HepG2 (cell line): ENCODE measurements around the gene INTS3. TPM values are rescaled to one million over a fixed set of nuclear protein-coding genes. Genes with fewer than 3 reads are reported as not detected.
A peak's percentile ranks its signal among the peaks of the same experiment; 100 is the strongest.

Experiments used
- ATAC-seq: fragments of 200-7000 bp; cut with Tn5 transposase; 3 replicates; pipeline ENCODE4 v1.9.1; 2020; ENCODE audit warnings: mild to moderate bottlenecking, moderate library complexity
- BruUV-seq: library from RNA; stranded (reverse); fragments of 400-500 nt; replicated peaks from 2 replicates; lab custom pipeline; 2021; lab: Mats Ljungman, UMichigan
- CTCF ChIA-PET: fragments of 300-600 bp; formaldehyde crosslinking; extraction: SDS; loops from one replicate; lab custom pipeline; 2021; ENCODE audit warnings: low total read pairs, inconsistent platforms, low intra/inter-chr PET ratio; lab: Yijun Ruan, JAX
- POLR2A ChIA-PET: fragments of 350-600 bp; sonication (Branson Sonifier 250); formaldehyde crosslinking; loops from one replicate; lab custom pipeline; 2020; ENCODE audit warnings: antibody characterized with exemption, inconsistent platforms; lab: Yijun Ruan, JAX
- DNase-seq: peaks from one replicate; pipeline ENCODE4 v3.0.0-alpha.2; 2015; ENCODE audit warnings: low spot score
- FAIRE-seq: peaks from 3 replicates; lab custom pipeline; 2011; peaks lifted over from hg19 to GRCh38; lab: Jason Lieb, UNC
- H2AFZ ChIP-seq: one replicate; pipeline ENCODE4 v1.6.1; 2011; ENCODE audit warnings: low read length, inconsistent platforms
- H3K27ac ChIP-seq: fragments of 300-600 bp; 3 replicates; pipeline ENCODE4 v1.8.0; 2011; ENCODE audit warnings: mixed run types, mild to moderate bottlenecking, mixed read lengths, low read length, inconsistent platforms; ENCODE audit not compliant: insufficient read depth; ENCODE audit errors: extremely low read length
- H3K27me3 ChIP-seq, 2 experiments: fragments of 200-600 bp in 1 of 2; 2 replicates in 1 of 2; 3 replicates in 1 of 2; pipeline versions ENCODE4 v1.6.0 to v1.8.0; 2011; ENCODE audit warnings: low read length in 2 of 2, mild to moderate bottlenecking in 2 of 2, moderate library complexity in 2 of 2, inconsistent platforms in 1 of 2; ENCODE audit not compliant: insufficient read depth in 2 of 2, control insufficient read depth in 1 of 2
- H3K36me3 ChIP-seq, 2 experiments: fragments of 200-600 bp in 1 of 2; replicated peaks in 1 of 2; 2 replicates in 1 of 2; 3 replicates in 1 of 2; pipeline versions ENCODE4 v1.5.1 to v1.8.0; 2011; ENCODE audit warnings: low read length in 2 of 2, inconsistent platforms in 1 of 2; ENCODE audit not compliant: insufficient read depth in 2 of 2, control insufficient read depth in 1 of 2
- H3K4me1 ChIP-seq: 2 replicates; pipeline ENCODE4 v1.5.1; 2012; ENCODE audit warnings: low read length, inconsistent platforms; ENCODE audit not compliant: insufficient read depth
- H3K4me2 ChIP-seq: 2 replicates; pipeline ENCODE4 v1.6.0; 2011; ENCODE audit warnings: low read depth, low read length, inconsistent platforms
- H3K4me3 ChIP-seq, 3 experiments: fragments of 200-600 bp in 1 of 3; sonication (generic), shearing (Covaris generic) in 1 of 3; replicated peaks in 1 of 3; 2 replicates each; pipeline ENCODE4 v1.5.1; 2011 to 2016; ENCODE audit warnings: low read length in 3 of 3, inconsistent platforms in 2 of 3, low read depth in 2 of 3, mild to moderate bottlenecking in 2 of 3, control low read depth in 1 of 3, mixed read lengths in 1 of 3; ENCODE audit not compliant: insufficient read depth in 1 of 3
- H3K79me2 ChIP-seq: one replicate; pipeline ENCODE4 v1.6.1; 2011; ENCODE audit warnings: low read length, inconsistent platforms; ENCODE audit not compliant: insufficient read depth
- H3K9ac ChIP-seq: 2 replicates; pipeline ENCODE4 v1.6.0; 2011; ENCODE audit warnings: mild to moderate bottlenecking, low read depth, low read length, inconsistent platforms; ENCODE audit not compliant: insufficient read depth
- H3K9me3 ChIP-seq: 2 replicates; pipeline ENCODE4 v1.5.1; 2012; ENCODE audit warnings: mild to moderate bottlenecking, low read length
- H4K20me1 ChIP-seq: 2 replicates; pipeline ENCODE4 v1.6.0; 2011; ENCODE audit warnings: inconsistent platforms, mild to moderate bottlenecking, low read length, moderate library complexity; ENCODE audit not compliant: insufficient read depth
- ARNT ChIP-seq: fragments of 450-650 bp; IDR thresholded peaks from 2 replicates; pipeline ENCODE4 v1.6.1; 2017
- CAMTA2 ChIP-seq: sonication (generic); formaldehyde crosslinking; IDR thresholded peaks from 2 replicates; pipeline ENCODE4 v1.4.0; 2020; ENCODE audit warnings: mild to moderate bottlenecking, missing genetic modification reagents, borderline replicate concordance
- ETV6 ChIP-seq: sonication (generic); formaldehyde crosslinking; conservative IDR thresholded peaks from 2 replicates; pipeline ENCODE4 v1.4.0; 2020; ENCODE audit warnings: missing genetic modification reagents
- MAFG ChIP-seq: sonication (generic); formaldehyde crosslinking; IDR thresholded peaks from 2 replicates; pipeline ENCODE4 v1.5.1; 2020; ENCODE audit warnings: mild to moderate bottlenecking, missing genetic modification reagents
- NFIB ChIP-seq: sonication (generic); formaldehyde crosslinking; IDR thresholded peaks from 2 replicates; pipeline ENCODE4 v1.9.0; 2021; ENCODE audit warnings: missing genetic modification reagents, mild to moderate bottlenecking, borderline replicate concordance
- PCBP1 ChIP-seq: fragments of 200-400 bp; formaldehyde crosslinking; IDR thresholded peaks from 2 replicates; pipeline ENCODE4 v1.6.1; 2017; ENCODE audit warnings: mild to moderate bottlenecking, low read depth, low read length, borderline replicate concordance
- SMAD1 ChIP-seq: sonication (generic); formaldehyde crosslinking; IDR thresholded peaks from 2 replicates; pipeline ENCODE4 v1.4.0; 2020; ENCODE audit warnings: missing genetic modification reagents, low read depth, mild to moderate bottlenecking, borderline replicate concordance
- SOX6 ChIP-seq, 2 experiments: fragments of 450-650 bp in 1 of 2; sonication (generic) in 1 of 2; formaldehyde crosslinking in 1 of 2; IDR thresholded peaks; 2 replicates each; pipeline versions ENCODE4 v1.4.0 to v1.6.1; 2017 to 2020; ENCODE audit warnings: antibody characterized with exemption in 1 of 2, mild to moderate bottlenecking in 1 of 2, missing genetic modification reagents in 1 of 2
- SPEN ChIP-seq: sonication (generic); formaldehyde crosslinking; IDR thresholded peaks from 2 replicates; pipeline ENCODE4 v1.5.1; 2020; ENCODE audit warnings: low read depth, mild to moderate bottlenecking, missing genetic modification reagents
- WIZ ChIP-seq: sonication (generic); formaldehyde crosslinking; IDR thresholded peaks from 2 replicates; pipeline ENCODE4 v1.5.1; 2020; ENCODE audit warnings: mild to moderate bottlenecking, missing genetic modification reagents
- ZNF263 ChIP-seq: sonication (generic); formaldehyde crosslinking; IDR thresholded peaks from 2 replicates; pipeline ENCODE4 v1.4.0; 2020; ENCODE audit warnings: missing genetic modification reagents
- ZNF3 ChIP-seq: IDR thresholded peaks from 2 replicates; pipeline ENCODE4 v1.7.0; 2017; ENCODE audit warnings: inconsistent platforms
- ZNF331 ChIP-seq: sonication (generic); formaldehyde crosslinking; IDR thresholded peaks from 2 replicates; pipeline ENCODE4 v1.4.0; 2020; ENCODE audit warnings: missing genetic modification reagents
- ZNF350 ChIP-seq: sonication (generic); formaldehyde crosslinking; IDR thresholded peaks from 2 replicates; pipeline ENCODE4 v1.4.0; 2020; ENCODE audit warnings: mild to moderate bottlenecking, low read depth, missing genetic modification reagents, borderline replicate concordance
- ZNF839 ChIP-seq: sonication (generic); formaldehyde crosslinking; IDR thresholded peaks from 2 replicates; pipeline ENCODE4 v1.4.0; 2020; ENCODE audit warnings: missing genetic modification reagents, mild to moderate bottlenecking, borderline replicate concordance
- ZSCAN31 ChIP-seq: sonication (generic); formaldehyde crosslinking; IDR thresholded peaks from 2 replicates; pipeline ENCODE4 v1.5.0; 2020; ENCODE audit warnings: low read depth, mild to moderate bottlenecking, missing genetic modification reagents
- WGBS: methylation state at CpG from one replicate; pipeline ENCODE4 v1.1.6; 2017; ENCODE audit warnings: low lambda C conversion rate; 5-methylcytosine and 5-hydroxymethylcytosine counted together
- in situ Hi-C: cut with HindIII; loops from 2 replicates; pipeline ENCODE4 v1.10.0; 2017; ENCODE audit warnings: low pct_unique_long_range_greater_than_20kb; ENCODE audit not compliant: extremely low pct_ligation_motif_present
- intact Hi-C: fragments of 100-400 bp; cut with micrococcal nuclease; formaldehyde crosslinking; loops from one replicate; pipeline ENCODE4 v1.10.0; 2022; ENCODE audit not compliant: unreplicated experiment
- polyA plus RNA-seq, 8 experiments: library from polyadenylated mRNA; depleted of rRNA in 3 of 8; stranded (reverse) in 7 of 8; unstranded in 1 of 8; fragments of >200 nt; fragmentation: Illumina TruSeq in 4 of 8; extraction: Trizol in 4 of 8; gene quantifications; 2 replicates each; pipeline versions ENCODE4 v1.2.1 to v1.2.3, GENCODE V29; 2011 to 2016; ENCODE audit warnings: low read depth in 4 of 8, missing spikeins in 1 of 8, mixed read lengths in 1 of 8; ENCODE audit not compliant: insufficient read depth in 1 of 8
- total RNA-seq, 5 experiments: library from RNA; depleted of rRNA; stranded (reverse); fragments of >200 nt; fragmentation: Illumina TruSeq; extraction: Trizol; gene quantifications; 2 replicates each; pipeline ENCODE4 v1.2.3, GENCODE V29; 2016; ENCODE audit warnings: low read depth in 1 of 5
- TF ChIP-seq, protein P1 (sequence below): sonication (generic); formaldehyde crosslinking; IDR thresholded peaks from 2 replicates; pipeline ENCODE4 v1.4.0; 2020; ENCODE audit warnings: low read depth, mild to moderate bottlenecking, missing genetic modification reagents
- TF ChIP-seq, protein P2 (sequence below): sonication (generic); formaldehyde crosslinking; IDR thresholded peaks from 2 replicates; pipeline ENCODE4 v1.5.0; 2020; ENCODE audit warnings: missing genetic modification reagents, mild to moderate bottlenecking, borderline replicate concordance
- TF ChIP-seq, protein P3 (sequence below): sonication (generic); formaldehyde crosslinking; conservative IDR thresholded peaks from 2 replicates; pipeline ENCODE4 v1.4.0; 2020; ENCODE audit warnings: missing genetic modification reagents

The INTS3 gene
- total and polyA plus RNA-seq, 2 of the 13 experiments (the other 11 are each of a cell fraction or from before 2014, with no cell fraction given) = 17.2 to 27.2 TPM

DNA sequence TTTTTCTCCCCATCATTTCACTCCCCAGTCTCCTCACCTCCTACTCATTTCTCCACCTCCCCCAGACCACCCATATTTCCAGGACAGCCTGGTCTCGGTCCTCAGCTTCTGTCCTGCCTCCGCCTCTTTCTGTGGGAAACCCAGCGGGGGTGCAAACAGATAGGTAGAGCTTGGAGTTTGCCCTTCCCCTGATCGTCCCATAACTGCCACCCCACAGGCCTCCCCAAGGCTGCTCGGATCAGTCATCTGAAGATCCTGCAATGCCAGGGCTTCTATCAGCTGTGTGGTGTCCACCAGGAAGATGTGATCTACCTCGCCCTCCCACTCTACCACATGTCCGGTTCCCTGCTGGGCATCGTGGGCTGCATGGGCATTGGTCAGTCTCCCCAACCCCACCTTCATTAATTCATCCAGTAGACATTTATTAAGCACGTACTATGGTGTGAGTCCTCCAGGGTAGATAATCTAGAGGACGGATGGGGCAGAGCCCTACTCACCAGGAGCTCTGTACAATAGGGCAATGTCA lies 49.1 kb downstream of the INTS3 start:
- no peaks in the 10 kb centered on the region for H3K79me2 ChIP-seq
- no peaks in the 10 kb centered on the region for H3K9me3 ChIP-seq
- WGBS = 82% methylated on average over 10 of the region's 10 CpGs
- BruUV-seq = no TSS peak
- H3K4me2 ChIP-seq = peak overlapping the region; percentile 92
- POLR2A ChIA-PET = interaction anchor here (1.1 to 2.4 kb wide), 2 partner anchors 214 to 273 kb away, joined by 3 to 14 read pairs; partner anchors contain the start of gene RPS27
- intact Hi-C loops (no loop called here), in situ Hi-C loops (loop anchor here (10.0 kb wide), 1 partner anchor 262 kb away; no protein-coding TSS in a partner anchor)
- H3K27ac ChIP-seq = no peak overlapping the region
- no peak overlapping the region for H3K9ac ChIP-seq
- H3K4me3 ChIP-seq = no peak overlapping the region
- H3K27me3 ChIP-seq = no peaks in the 10 kb centered on the region
- DNase-seq (no peak), ATAC-seq (no peak), FAIRE-seq (no peak)
- H3K4me1 ChIP-seq = peaks cover 58% of the 10 kb centered on the region
- CTCF ChIA-PET = no interaction called here
- peaks cover 5 to 16% of the 10 kb centered on the region in 2 experiments; a peak in 2 of 5 replicates for H3K36me3 ChIP-seq
- no peak overlapping the region for H2AFZ ChIP-seq
- H4K20me1 ChIP-seq = no peaks in the 10 kb centered on the region
- TF ChIP-seq, protein P1, sequence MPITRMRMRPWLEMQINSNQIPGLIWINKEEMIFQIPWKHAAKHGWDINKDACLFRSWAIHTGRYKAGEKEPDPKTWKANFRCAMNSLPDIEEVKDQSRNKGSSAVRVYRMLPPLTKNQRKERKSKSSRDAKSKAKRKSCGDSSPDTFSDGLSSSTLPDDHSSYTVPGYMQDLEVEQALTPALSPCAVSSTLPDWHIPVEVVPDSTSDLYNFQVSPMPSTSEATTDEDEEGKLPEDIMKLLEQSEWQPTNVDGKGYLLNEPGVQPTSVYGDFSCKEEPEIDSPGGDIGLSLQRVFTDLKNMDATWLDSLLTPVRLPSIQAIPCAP (CRISPR knock-in tag) = no peak
- TF ChIP-seq ZNF350 (CRISPR knock-in tag) (no peak), CAMTA2 (no peak), WIZ (CRISPR knock-in tag) (no peak), MAFG (no peak), ZNF331 (CRISPR knock-in tag) (no peak), ETV6 (CRISPR knock-in tag) (no peak), ZNF3 (CRISPR knock-in tag) (no peak), SOX6 (IDR thresholded peaks at IDR 0.05) (no peak), SOX6 (CRISPR knock-in tag; IDR thresholded peaks at IDR 0.05) (no peak), NFIB (no peak), ZSCAN31 (CRISPR knock-in tag) (no peak), ZNF839 (CRISPR knock-in tag) (no peak), ZNF263 (no peak), ARNT (no peak), SPEN (no peak), PCBP1 (no peak), SMAD1 (CRISPR knock-in tag) (no peak)
- TF ChIP-seq, protein P2, sequence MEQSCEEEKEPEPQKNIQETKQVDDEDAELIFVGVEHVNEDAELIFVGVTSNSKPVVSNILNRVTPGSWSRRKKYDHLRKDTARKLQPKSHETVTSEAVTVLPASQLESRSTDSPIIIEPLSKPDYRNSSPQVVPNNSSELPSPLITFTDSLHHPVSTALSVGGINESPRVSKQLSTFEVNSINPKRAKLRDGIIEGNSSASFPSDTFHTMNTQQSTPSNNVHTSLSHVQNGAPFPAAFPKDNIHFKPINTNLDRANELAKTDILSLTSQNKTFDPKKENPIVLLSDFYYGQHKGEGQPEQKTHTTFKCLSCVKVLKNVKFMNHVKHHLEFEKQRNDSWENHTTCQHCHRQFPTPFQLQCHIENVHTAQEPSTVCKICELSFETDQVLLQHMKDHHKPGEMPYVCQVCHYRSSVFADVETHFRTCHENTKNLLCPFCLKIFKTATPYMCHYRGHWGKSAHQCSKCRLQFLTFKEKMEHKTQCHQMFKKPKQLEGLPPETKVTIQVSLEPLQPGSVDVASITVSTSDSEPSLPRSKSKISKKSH (CRISPR knock-in tag) = no peak
- TF ChIP-seq, protein P3, sequence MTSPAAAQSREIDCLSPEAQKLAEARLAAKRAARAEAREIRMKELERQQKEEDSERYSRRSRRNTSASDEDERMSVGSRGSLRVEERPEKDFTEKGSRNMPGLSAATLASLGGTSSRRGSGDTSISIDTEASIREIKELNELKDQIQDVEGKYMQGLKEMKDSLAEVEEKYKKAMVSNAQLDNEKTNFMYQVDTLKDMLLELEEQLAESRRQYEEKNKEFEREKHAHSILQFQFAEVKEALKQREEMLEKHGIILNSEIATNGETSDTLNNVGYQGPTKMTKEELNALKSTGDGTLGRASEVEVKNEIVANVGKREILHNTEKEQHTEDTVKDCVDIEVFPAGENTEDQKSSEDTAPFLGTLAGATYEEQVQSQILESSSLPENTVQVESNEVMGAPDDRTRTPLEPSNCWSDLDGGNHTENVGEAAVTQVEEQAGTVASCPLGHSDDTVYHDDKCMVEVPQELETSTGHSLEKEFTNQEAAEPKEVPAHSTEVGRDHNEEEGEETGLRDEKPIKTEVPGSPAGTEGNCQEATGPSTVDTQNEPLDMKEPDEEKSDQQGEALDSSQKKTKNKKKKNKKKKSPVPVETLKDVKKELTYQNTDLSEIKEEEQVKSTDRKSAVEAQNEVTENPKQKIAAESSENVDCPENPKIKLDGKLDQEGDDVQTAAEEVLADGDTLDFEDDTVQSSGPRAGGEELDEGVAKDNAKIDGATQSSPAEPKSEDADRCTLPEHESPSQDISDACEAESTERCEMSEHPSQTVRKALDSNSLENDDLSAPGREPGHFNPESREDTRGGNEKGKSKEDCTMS (CRISPR knock-in tag) = no peak
